Colonic mucosa (tissue), 4 donors: ENCODE measurements around the gene FGFR2. TPM values are rescaled to one million over a fixed set of nuclear protein-coding genes. Genes with fewer than 3 reads are reported as not detected.

ENCODE experiments used
- DNase-seq: peaks from one replicate; pipeline ENCODE4 v3.0.0-alpha.2; 2020
- H3K27ac ChIP-seq: fragments of 200-600 bp; one replicate; pipeline ENCODE4 v1.8.0; 2021
- H3K27me3 ChIP-seq: fragments of 200-600 bp; one replicate; pipeline ENCODE4 v1.8.0; 2021
- H3K36me3 ChIP-seq: fragments of 200-600 bp; one replicate; pipeline ENCODE4 v1.8.0; 2021
- H3K4me1 ChIP-seq: fragments of 200-600 bp; one replicate; pipeline ENCODE4 v1.8.0; 2021; ENCODE audit warnings: mild to moderate bottlenecking
- H3K4me3 ChIP-seq: fragments of 200-600 bp; one replicate; pipeline ENCODE4 v1.8.0; 2021
- H3K9ac ChIP-seq, 2 donors: one replicate each; pipeline ENCODE4 v1.7.0; 2013; ENCODE audit warnings: control low read depth in 2 of 2, low read depth in 2 of 2, low read length in 2 of 2
- H3K9me3 ChIP-seq: fragments of 200-600 bp; one replicate; pipeline ENCODE4 v1.8.0; 2021
- intact Hi-C: fragments of 100-400 bp; cut with DNase I; formaldehyde crosslinking; loops from one replicate; pipeline ENCODE4 v1.14.1; 2022
- total RNA-seq, 2 donors: library from RNA; stranded (reverse); fragmentation: NEBNext Ultra II Directional in 1 of 2; extraction: Animal tissue kit (Norgen Biotek cat#: 25700) in 1 of 2; gene quantifications; one replicate each; pipeline ENCODE4 v1.2.1, GENCODE V29; 2021
- TF ChIP-seq, protein P1 (sequence below): fragments of 200-600 bp; IDR thresholded peaks from one replicate; pipeline ENCODE4 v1.8.0; 2022; ENCODE audit warnings: antibody characterized with exemption, mild to moderate bottlenecking
- donor health status: healthy.
- donor health status: DM: no; HTN: no; CAD: no.
- donor health status: DM: no; HTN: no; CAD: no.

FGFR2 gene
- total RNA-seq, 2 donors from 2014 or later: 25.6 to 40.9 TPM

DNA sequence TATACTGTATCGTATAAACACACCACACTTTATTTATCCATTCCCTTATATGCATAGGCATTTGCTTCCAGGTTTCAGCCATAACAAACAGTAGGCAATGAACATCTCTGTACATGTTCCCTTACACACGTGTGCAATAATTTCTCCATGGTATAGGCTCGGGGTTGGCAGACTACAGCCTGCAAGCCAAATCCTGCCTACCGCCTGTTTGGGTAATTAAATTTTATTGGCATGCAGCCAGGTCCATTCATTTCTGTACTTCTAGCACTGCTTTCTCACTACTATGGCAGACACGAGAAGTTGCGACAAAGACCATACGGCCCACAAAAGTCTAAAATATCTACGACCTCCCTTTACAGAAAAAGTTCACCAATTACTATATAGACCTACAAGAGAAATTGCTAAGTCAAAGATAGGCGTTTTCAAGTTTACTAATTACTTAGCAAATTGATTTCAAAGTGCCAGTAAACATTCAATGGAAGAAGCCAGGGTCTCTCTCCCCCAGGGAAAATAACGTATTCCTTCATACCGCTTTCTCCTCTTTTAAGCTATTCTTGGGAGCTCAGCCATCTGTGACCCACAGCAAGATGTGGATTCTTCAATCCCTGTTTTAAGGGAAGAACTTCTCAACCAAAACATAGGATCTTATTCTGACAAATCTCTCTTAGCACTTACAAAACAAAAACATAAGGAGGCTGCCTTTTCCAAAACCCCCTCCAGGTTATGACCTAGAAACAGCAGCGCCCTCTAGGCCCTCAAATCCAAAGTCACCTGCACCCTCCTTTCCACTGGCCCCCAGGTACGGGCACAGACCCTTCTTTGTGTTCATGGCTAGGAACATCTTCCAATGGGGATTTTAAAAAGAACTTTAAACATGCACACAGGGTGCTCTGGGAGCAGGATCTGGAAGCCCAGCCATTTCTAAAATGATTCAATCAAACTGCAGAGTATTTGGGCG lies 100.5 kb downstream of the FGFR2 start:
- H3K4me3 ChIP-seq: no peak overlapping the region
- H3K36me3 ChIP-seq: no peaks in the 10 kb centered on the region
- no peaks in the 10 kb centered on the region for H3K9me3 ChIP-seq
- no peaks in the 10 kb centered on the region for H3K27me3 ChIP-seq
- H3K4me1 ChIP-seq: no peaks in the 10 kb centered on the region
- DNase-seq: no peak
- H3K27ac ChIP-seq: no peak overlapping the region
- TF ChIP-seq, protein P1, sequence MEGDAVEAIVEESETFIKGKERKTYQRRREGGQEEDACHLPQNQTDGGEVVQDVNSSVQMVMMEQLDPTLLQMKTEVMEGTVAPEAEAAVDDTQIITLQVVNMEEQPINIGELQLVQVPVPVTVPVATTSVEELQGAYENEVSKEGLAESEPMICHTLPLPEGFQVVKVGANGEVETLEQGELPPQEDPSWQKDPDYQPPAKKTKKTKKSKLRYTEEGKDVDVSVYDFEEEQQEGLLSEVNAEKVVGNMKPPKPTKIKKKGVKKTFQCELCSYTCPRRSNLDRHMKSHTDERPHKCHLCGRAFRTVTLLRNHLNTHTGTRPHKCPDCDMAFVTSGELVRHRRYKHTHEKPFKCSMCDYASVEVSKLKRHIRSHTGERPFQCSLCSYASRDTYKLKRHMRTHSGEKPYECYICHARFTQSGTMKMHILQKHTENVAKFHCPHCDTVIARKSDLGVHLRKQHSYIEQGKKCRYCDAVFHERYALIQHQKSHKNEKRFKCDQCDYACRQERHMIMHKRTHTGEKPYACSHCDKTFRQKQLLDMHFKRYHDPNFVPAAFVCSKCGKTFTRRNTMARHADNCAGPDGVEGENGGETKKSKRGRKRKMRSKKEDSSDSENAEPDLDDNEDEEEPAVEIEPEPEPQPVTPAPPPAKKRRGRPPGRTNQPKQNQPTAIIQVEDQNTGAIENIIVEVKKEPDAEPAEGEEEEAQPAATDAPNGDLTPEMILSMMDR: no peak
- intact Hi-C loops: no loop called here
- no peak overlapping the region for H3K9ac ChIP-seq

DNA sequence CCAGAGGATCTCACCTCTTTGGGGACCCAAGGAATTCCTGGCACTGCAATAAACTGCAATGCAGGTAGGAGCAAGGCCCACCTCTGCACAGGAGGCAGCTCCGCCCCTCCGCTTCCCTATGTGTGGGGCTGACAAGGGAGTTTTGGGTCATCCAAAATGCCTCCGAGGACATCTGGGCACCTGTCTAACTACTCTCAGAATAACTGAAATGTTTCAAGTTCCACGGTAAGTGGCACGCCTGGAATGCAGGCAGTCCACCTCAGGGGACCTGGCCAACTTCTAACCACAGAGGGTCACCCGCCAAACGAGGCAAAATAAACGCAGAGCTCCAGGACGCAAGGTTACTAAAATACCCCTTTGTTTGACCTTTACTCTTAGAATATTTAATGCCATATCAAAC lies 102.5 kb downstream of the FGFR2 start:
- Histone ChIP-seq H3K27me3 (no peaks in the 10 kb centered on the region), H3K4me1 (no peaks in the 10 kb centered on the region), H3K36me3 (no peaks in the 10 kb centered on the region), H3K4me3 (no peak overlapping the region), H3K27ac (no peak overlapping the region), H3K9me3 (no peaks in the 10 kb centered on the region), H3K9ac (no peak overlapping the region)
- TF ChIP-seq, protein P1: no peak
- no peak for DNase-seq
- intact Hi-C loops: no loop called here

DNA sequence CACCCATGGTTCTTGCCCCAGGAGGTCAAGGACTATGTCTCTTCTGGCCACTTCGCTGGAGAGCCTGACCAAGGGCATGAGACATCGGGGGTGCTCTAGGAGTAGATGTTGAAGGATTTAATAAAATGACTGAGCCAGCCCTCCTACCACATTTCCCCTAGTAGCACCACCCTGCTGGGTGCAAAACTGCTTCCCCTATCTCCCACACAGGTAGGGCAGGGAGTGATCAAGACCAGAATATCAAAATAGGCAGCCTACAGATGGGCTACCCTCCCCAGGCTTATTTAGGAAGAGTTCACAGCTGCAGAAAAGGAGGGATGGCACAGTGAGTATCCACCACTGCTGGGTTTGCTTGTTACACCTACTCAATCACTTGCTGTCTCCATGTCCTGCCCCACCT lies 103.9 kb downstream of the FGFR2 start:
- Histone ChIP-seq H3K4me3 (no peak overlapping the region), H3K4me1 (no peaks in the 10 kb centered on the region), H3K9ac (no peak overlapping the region), H3K9me3 (no peaks in the 10 kb centered on the region), H3K27me3 (no peaks in the 10 kb centered on the region), H3K27ac (no peak overlapping the region), H3K36me3 (no peaks in the 10 kb centered on the region)
- TF ChIP-seq, protein P1: no peak
- no peak for DNase-seq
- intact Hi-C loops: no loop called here

DNA sequence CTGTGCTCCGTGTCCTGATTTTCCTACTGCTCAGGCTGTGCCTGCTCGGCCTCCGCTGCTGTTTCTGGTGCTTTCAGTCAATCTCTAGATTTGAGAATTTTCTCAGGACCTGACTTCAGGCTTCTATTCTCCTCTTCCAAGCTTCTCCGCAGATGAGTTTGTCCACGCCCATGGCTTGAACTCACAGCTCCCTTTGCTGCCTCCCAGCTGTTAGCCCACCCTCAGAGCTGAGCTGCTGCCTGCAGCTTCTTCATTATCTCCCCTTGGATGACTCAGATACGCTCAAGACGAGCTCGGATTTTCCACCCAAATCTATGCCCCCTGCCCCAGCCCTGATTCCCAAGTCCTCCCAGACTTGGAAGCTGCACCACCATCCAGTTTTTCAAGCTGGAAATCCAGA lies 104.7 kb downstream of the FGFR2 start:
- no peaks in the 10 kb centered on the region for H3K4me1 ChIP-seq
- H3K9ac ChIP-seq: no peak overlapping the region
- no peak overlapping the region for H3K27ac ChIP-seq
- TF ChIP-seq, protein P1: no peak
- DNase-seq: no peak
- H3K9me3 ChIP-seq: no peaks in the 10 kb centered on the region
- H3K27me3 ChIP-seq: no peaks in the 10 kb centered on the region
- no peak overlapping the region for H3K4me3 ChIP-seq
- intact Hi-C loops: no loop called here
- no peaks in the 10 kb centered on the region for H3K36me3 ChIP-seq

DNA sequence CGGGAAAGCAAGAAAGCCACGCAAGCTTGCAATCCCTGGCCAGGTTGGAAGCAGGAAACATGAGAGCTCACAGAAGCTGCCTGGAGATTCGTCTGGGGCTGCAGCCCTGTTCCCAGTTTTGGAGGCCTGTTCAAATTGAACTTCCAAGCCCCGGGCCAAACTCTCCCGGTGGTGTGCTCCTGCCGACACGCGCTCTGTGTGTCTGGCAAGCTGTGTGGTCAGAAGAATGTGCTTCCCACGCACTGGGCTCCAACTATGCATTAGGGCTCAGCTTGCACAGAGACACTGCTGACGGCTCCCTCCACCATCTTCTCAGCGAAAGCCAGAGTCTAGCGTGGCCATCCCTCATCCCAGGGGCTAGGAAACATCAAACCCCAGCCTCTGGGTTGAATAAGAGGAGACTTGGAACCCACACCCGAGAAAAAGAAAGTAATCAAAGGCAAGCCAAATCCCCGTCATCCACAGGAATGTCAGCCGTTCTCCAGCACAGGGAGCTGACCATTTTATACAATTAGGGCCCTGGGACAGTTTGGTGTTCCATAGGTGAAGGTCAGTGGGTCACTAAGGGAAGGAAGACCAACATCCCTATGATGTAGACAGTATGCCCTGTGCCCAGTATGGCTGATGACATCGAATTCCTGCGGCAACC lies 107.2 kb downstream of the FGFR2 start:
- no peaks in the 10 kb centered on the region for H3K36me3 ChIP-seq
- intact Hi-C loops: no loop called here
- TF ChIP-seq, protein P1: no peak
- no peak overlapping the region for H3K4me3 ChIP-seq
- no peak overlapping the region for H3K9ac ChIP-seq
- DNase-seq: no peak
- H3K9me3 ChIP-seq: no peaks in the 10 kb centered on the region
- no peak overlapping the region for H3K27ac ChIP-seq
- no peaks in the 10 kb centered on the region for H3K27me3 ChIP-seq
- H3K4me1 ChIP-seq: no peaks in the 10 kb centered on the region
